ENCODE measurements around the gene CST6. TPM values are rescaled to one million over a fixed set of nuclear protein-coding genes. Genes with fewer than 3 reads are reported as not detected.

Gene CST6
- total and polyA plus RNA-seq, 2 experiments from 2014 or later = 4.2 to 8.3 TPM

- TF ChIP-seq ZNF462 (CRISPR knock-in tag; IDR thresholded peaks at IDR 0.05) = no peak
- TF ChIP-seq, protein P1, sequence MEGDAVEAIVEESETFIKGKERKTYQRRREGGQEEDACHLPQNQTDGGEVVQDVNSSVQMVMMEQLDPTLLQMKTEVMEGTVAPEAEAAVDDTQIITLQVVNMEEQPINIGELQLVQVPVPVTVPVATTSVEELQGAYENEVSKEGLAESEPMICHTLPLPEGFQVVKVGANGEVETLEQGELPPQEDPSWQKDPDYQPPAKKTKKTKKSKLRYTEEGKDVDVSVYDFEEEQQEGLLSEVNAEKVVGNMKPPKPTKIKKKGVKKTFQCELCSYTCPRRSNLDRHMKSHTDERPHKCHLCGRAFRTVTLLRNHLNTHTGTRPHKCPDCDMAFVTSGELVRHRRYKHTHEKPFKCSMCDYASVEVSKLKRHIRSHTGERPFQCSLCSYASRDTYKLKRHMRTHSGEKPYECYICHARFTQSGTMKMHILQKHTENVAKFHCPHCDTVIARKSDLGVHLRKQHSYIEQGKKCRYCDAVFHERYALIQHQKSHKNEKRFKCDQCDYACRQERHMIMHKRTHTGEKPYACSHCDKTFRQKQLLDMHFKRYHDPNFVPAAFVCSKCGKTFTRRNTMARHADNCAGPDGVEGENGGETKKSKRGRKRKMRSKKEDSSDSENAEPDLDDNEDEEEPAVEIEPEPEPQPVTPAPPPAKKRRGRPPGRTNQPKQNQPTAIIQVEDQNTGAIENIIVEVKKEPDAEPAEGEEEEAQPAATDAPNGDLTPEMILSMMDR (conservative IDR thresholded peaks at IDR 0.05; ENCODE audit: low read depth in 2 of 2) = no peak
- TF ChIP-seq JUNB (IDR thresholded peaks at IDR 0.05; ENCODE audit: unreplicated experiment) = no peak
- no peak for TF ChIP-seq ZNF114 (CRISPR knock-in tag; IDR thresholded peaks at IDR 0.05)
- TF ChIP-seq EZH2phosphoT487 (IDR thresholded peaks at IDR 0.05; ENCODE audit: unreplicated experiment) = no peak
- TF ChIP-seq, protein P2, sequence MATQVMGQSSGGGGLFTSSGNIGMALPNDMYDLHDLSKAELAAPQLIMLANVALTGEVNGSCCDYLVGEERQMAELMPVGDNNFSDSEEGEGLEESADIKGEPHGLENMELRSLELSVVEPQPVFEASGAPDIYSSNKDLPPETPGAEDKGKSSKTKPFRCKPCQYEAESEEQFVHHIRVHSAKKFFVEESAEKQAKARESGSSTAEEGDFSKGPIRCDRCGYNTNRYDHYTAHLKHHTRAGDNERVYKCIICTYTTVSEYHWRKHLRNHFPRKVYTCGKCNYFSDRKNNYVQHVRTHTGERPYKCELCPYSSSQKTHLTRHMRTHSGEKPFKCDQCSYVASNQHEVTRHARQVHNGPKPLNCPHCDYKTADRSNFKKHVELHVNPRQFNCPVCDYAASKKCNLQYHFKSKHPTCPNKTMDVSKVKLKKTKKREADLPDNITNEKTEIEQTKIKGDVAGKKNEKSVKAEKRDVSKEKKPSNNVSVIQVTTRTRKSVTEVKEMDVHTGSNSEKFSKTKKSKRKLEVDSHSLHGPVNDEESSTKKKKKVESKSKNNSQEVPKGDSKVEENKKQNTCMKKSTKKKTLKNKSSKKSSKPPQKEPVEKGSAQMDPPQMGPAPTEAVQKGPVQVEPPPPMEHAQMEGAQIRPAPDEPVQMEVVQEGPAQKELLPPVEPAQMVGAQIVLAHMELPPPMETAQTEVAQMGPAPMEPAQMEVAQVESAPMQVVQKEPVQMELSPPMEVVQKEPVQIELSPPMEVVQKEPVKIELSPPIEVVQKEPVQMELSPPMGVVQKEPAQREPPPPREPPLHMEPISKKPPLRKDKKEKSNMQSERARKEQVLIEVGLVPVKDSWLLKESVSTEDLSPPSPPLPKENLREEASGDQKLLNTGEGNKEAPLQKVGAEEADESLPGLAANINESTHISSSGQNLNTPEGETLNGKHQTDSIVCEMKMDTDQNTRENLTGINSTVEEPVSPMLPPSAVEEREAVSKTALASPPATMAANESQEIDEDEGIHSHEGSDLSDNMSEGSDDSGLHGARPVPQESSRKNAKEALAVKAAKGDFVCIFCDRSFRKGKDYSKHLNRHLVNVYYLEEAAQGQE (IDR thresholded peaks at IDR 0.05; ENCODE audit: unreplicated experiment) = no peak
Observed at GRCh38 chr11:65981101-65981740, 30.6 kb upstream of the CST6 start (continued).
